CD8-positive, alpha-beta memory T cell (primary cell): ENCODE measurements around the gene PTCSC3. TPM values are rescaled to one million over a fixed set of nuclear protein-coding genes. Genes with fewer than 3 reads are reported as not detected.

Experiments
- CTCF ChIA-PET: fragments of 350-600 bp; sonication (Branson Sonifier 250); formaldehyde crosslinking; loops from one replicate; lab custom pipeline; 2021; ENCODE audit warnings: antibody characterized with exemption; lab: Charles Lee
- POLR2A ChIA-PET: fragments of 350-600 bp; sonication (Branson Sonifier 250); formaldehyde crosslinking; loops from one replicate; lab custom pipeline; 2021; ENCODE audit warnings: antibody characterized with exemption; lab: Charles Lee
- DNase-seq, 5 donors: peaks; one replicate each; pipeline versions ENCODE4 v3.0.0 to v3.0.0-alpha.2; 2020 to 2022; ENCODE audit warnings: mixed read lengths in 1 of 5
- H3K27ac ChIP-seq: one replicate; pipeline ENCODE4 v1.7.0; 2013; ENCODE audit warnings: low read depth, mild to moderate bottlenecking, low read length, moderate library complexity
- H3K27me3 ChIP-seq: 2 replicates; pipeline ENCODE4 v1.7.0; 2013; ENCODE audit warnings: low read length, mild to moderate bottlenecking; ENCODE audit not compliant: insufficient read depth, poor library complexity, severe bottlenecking
- H3K36me3 ChIP-seq: 2 replicates; pipeline ENCODE4 v1.7.0; 2013; ENCODE audit warnings: mild to moderate bottlenecking, low read length, moderate library complexity; ENCODE audit not compliant: insufficient read depth
- H3K4me1 ChIP-seq: 2 replicates; pipeline ENCODE4 v1.7.0; 2013; ENCODE audit warnings: mild to moderate bottlenecking, low read length, moderate library complexity; ENCODE audit not compliant: insufficient read depth
- H3K4me3 ChIP-seq: 2 replicates; pipeline ENCODE4 v1.7.0; 2013; ENCODE audit warnings: mild to moderate bottlenecking, low read length
- H3K9me3 ChIP-seq: 2 replicates; pipeline ENCODE4 v1.7.0; 2013; ENCODE audit warnings: mild to moderate bottlenecking, low read length
- H3K27ac Mint-ChIP-seq, 8 donors: one replicate each; pipeline ENCODE4 v1.8.0; 2020 to 2021; ENCODE audit warnings: mixed read lengths in 8 of 8, mild to moderate bottlenecking in 6 of 8, inconsistent platforms in 3 of 8, moderate library complexity in 3 of 8
- H3K27me3 Mint-ChIP-seq, 2 donors: one replicate each; pipeline ENCODE4 v1.8.0; 2020 to 2021; ENCODE audit warnings: mixed read lengths in 2 of 2, mild to moderate bottlenecking in 1 of 2, moderate library complexity in 1 of 2
- H3K36me3 Mint-ChIP-seq, 3 donors: one replicate each; pipeline ENCODE4 v1.8.0; 2020 to 2021; ENCODE audit warnings: mixed read lengths in 3 of 3, inconsistent platforms in 1 of 3, mild to moderate bottlenecking in 1 of 3
- H3K4me1 Mint-ChIP-seq, 3 donors: one replicate each; pipeline ENCODE4 v1.8.0; 2020 to 2021; ENCODE audit warnings: mixed read lengths in 3 of 3, inconsistent platforms in 1 of 3, mild to moderate bottlenecking in 1 of 3
- H3K4me3 Mint-ChIP-seq, 7 donors: one replicate each; pipeline ENCODE4 v1.8.0; 2020 to 2021; ENCODE audit warnings: mixed read lengths in 7 of 7, mild to moderate bottlenecking in 6 of 7, moderate library complexity in 4 of 7, inconsistent platforms in 2 of 7
- H3K9me3 Mint-ChIP-seq, 5 donors: one replicate each; pipeline ENCODE4 v1.8.0; 2020 to 2022; ENCODE audit warnings: mixed read lengths in 5 of 5, mild to moderate bottlenecking in 3 of 5, moderate library complexity in 2 of 5, inconsistent platforms in 1 of 5
- polyA plus RNA-seq: library from polyadenylated mRNA; unstranded; fragments of 300-500 nt; fragmentation: Illumina TruSeq; gene quantifications from one replicate; pipeline ENCODE4 v1.2.3, GENCODE V29; 2021
- total RNA-seq, 2 experiments: library from RNA; stranded (reverse); gene quantifications; one replicate each; pipeline ENCODE4 v1.2.3, GENCODE V29; 2021

The PTCSC3 gene
- total and polyA plus RNA-seq, 3 experiments from 2014 or later = not detected

GRCh38 chr14:36171607-36172006 is 4.9 kb downstream of the PTCSC3 start:
- no peaks in the 10 kb centered on the region for H3K27me3 ChIP-seq

DNA sequence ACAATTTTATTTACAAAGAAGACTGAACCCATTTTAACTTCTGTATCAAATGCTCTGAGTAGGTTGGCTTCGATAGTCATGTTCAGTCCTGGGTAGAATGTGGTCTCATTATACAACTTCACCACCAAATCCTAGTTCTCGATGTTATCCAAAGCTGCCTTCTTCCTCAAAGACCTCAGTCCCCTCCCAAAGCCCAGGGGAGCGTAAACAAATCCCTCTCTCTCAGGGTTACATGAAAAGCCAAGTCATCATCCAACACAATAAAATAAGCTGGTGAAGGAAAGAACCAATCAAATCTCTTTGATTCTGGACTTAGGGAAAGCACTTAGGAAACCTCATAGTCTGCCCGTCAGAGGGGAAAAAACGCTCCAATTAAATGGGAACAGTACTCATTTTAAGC is 9.1 kb downstream of the PTCSC3 start:
- no peak overlapping the region for H3K27ac Mint-ChIP-seq
- no peaks in the 10 kb centered on the region for H3K9me3 Mint-ChIP-seq
- no peak overlapping the region for H3K27ac ChIP-seq
- no peaks in the 10 kb centered on the region for H3K4me1 Mint-ChIP-seq
- no peaks in the 10 kb centered on the region for H3K36me3 Mint-ChIP-seq
- no peak overlapping the region for H3K4me3 ChIP-seq
- H3K36me3 ChIP-seq = no peaks in the 10 kb centered on the region
- no peaks in the 10 kb centered on the region for H3K9me3 ChIP-seq
- no peaks in the 10 kb centered on the region for H3K27me3 ChIP-seq
- no peak overlapping the region for H3K4me3 Mint-ChIP-seq
- POLR2A ChIA-PET = no interaction called here
- CTCF ChIA-PET = no interaction called here
- DNase-seq = no peak
- H3K27me3 Mint-ChIP-seq = peaks cover 0 to 3% of the 10 kb centered on the region in 2 donors
- H3K4me1 ChIP-seq = no peaks in the 10 kb centered on the region

More at GRCh38 chr14:36171607-36172006, 4.9 kb downstream of the PTCSC3 start:
- CTCF ChIA-PET = no interaction called here
- H3K36me3 ChIP-seq = no peaks in the 10 kb centered on the region
- Mint-ChIP-seq H3K27me3 (peaks cover 1 to 3% of the 10 kb centered on the region in 2 donors), H3K4me1 (no peaks in the 10 kb centered on the region), H3K4me3 (no peak overlapping the region), H3K9me3 (no peaks in the 10 kb centered on the region), H3K27ac (no peak overlapping the region), H3K36me3 (no peaks in the 10 kb centered on the region)
- POLR2A ChIA-PET = no interaction called here
- H3K4me1 ChIP-seq = no peaks in the 10 kb centered on the region
- no peak overlapping the region for H3K4me3 ChIP-seq
- H3K27ac ChIP-seq = no peak overlapping the region
- no peak for DNase-seq
- no peaks in the 10 kb centered on the region for H3K9me3 ChIP-seq

DNA sequence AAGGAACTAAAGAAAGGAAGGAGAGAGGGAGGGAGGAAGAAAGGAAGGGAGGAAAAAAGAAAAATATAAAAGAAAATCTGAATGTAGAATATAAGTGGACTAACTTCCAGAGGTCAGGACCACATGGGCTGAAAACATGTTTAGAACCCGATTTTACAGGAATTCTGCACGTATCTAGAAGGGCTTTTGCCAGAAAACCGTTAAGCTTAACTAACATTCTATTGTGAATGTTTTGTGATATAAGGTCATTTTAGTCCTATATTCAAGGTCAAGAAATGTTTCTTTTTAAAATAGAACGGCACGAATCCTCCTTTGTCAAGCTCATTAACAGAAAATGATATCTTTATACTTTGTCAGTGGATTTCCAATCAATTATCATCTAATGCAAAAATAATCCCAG is 13.1 kb downstream of the PTCSC3 start:
- peaks cover 3 to 10% of the 10 kb centered on the region in 2 donors for H3K27me3 Mint-ChIP-seq
- H3K36me3 Mint-ChIP-seq = no peaks in the 10 kb centered on the region
- ChIA-PET POLR2A (no interaction called here), CTCF (no interaction called here)
- no peak overlapping the region for H3K4me3 ChIP-seq
- H3K9me3 ChIP-seq = no peaks in the 10 kb centered on the region
- H3K4me1 ChIP-seq = no peaks in the 10 kb centered on the region
- no peaks in the 10 kb centered on the region for H3K36me3 ChIP-seq
- no peak overlapping the region for H3K4me3 Mint-ChIP-seq
- no peak overlapping the region for H3K27ac Mint-ChIP-seq
- H3K27ac ChIP-seq = no peak overlapping the region
- peaks cover 0 to 4% (median 0%) of the 10 kb centered on the region in 5 donors for H3K9me3 Mint-ChIP-seq
- no peak for DNase-seq
- no peaks in the 10 kb centered on the region for H3K4me1 Mint-ChIP-seq
- no peaks in the 10 kb centered on the region for H3K27me3 ChIP-seq

DNA sequence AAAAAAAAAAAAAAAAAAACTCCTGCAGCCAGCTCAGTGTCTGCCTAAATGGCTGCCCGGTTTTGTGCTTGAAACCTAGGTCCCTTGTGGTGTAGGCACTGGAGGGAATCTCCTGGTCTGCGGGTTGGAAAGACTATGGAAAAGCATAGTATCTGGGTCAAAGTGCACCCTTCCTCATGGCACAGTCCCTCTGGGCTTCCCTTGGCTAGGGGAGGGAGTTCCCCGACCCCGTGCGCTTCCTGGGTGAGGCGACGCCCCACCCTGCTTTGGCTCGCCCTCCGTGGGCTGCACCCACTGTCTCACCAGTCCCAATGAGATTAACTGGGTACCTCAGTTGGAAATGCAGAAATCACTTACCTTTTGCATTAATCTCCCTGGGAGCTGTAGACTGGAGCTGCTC is 14.3 kb downstream of the PTCSC3 start:
- Mint-ChIP-seq H3K27ac (no peak overlapping the region), H3K4me1 (no peaks in the 10 kb centered on the region), H3K9me3 (peaks cover 0 to 4% (median 0%) of the 10 kb centered on the region in 5 donors), H3K36me3 (no peaks in the 10 kb centered on the region), H3K27me3 (peaks cover 3 to 10% of the 10 kb centered on the region in 2 donors), H3K4me3 (no peak overlapping the region)
- ChIA-PET POLR2A (no interaction called here), CTCF (no interaction called here)
- Histone ChIP-seq H3K36me3 (no peaks in the 10 kb centered on the region), H3K4me3 (no peak overlapping the region), H3K9me3 (no peaks in the 10 kb centered on the region), H3K27ac (no peak overlapping the region), H3K4me1 (no peaks in the 10 kb centered on the region), H3K27me3 (no peaks in the 10 kb centered on the region)
- no peak for DNase-seq

DNA sequence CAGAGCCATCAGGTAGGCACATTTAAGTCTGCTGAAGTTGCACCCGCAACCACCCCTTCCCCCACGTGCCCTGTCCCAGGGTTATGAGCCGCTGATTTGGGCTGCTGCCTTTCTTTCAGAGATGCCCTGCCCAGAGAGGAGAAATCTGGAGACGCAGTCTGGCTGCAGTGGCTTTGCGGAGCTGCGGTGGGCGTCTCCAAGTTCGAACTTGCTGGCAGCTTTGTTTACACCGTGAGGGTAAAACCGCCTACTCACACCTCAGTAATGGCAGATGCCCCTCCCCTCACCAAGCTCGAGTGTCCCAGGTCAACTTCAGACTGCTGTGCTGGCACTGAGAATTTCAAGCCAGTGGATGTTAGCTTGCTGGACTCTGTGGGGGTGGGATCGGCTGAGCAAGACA is 14.7 kb downstream of the PTCSC3 start:
- Histone ChIP-seq H3K36me3 (no peaks in the 10 kb centered on the region), H3K27me3 (no peaks in the 10 kb centered on the region), H3K9me3 (no peaks in the 10 kb centered on the region), H3K4me1 (no peaks in the 10 kb centered on the region), H3K27ac (no peak overlapping the region), H3K4me3 (no peak overlapping the region)
- H3K4me1 Mint-ChIP-seq = no peaks in the 10 kb centered on the region
- H3K36me3 Mint-ChIP-seq = no peaks in the 10 kb centered on the region
- no peak overlapping the region for H3K4me3 Mint-ChIP-seq
- ChIA-PET POLR2A (no interaction called here), CTCF (no interaction called here)
- DNase-seq = no peak
- peaks cover 0 to 4% (median 0%) of the 10 kb centered on the region in 5 donors for H3K9me3 Mint-ChIP-seq
- peaks cover 3 to 10% of the 10 kb centered on the region in 2 donors for H3K27me3 Mint-ChIP-seq
- H3K27ac Mint-ChIP-seq = no peak overlapping the region

DNA sequence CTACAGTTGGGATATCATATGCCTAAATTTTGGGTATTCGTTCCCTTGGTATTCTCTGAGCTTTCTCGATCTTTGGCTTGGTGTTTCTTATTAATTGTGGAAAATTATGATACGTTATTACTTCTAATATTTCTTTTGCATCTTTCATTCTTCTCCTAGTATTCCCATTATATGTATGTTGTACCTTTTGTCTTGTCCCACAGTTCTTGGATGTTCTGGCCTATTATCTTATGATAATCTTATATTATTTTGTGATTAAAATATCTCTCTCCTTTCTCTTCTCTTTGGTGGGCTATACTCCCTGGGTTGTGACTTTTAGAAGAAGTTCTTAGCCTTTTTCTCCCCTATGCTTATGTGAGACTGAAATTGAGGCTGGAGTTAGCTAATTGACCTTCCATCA is 25.2 kb downstream of the PTCSC3 start:
- Histone ChIP-seq H3K9me3 (no peaks in the 10 kb centered on the region), H3K27ac (no peak overlapping the region), H3K4me3 (no peak overlapping the region), H3K27me3 (no peaks in the 10 kb centered on the region), H3K4me1 (no peaks in the 10 kb centered on the region), H3K36me3 (no peaks in the 10 kb centered on the region)
- no peaks in the 10 kb centered on the region for H3K36me3 Mint-ChIP-seq
- H3K4me3 Mint-ChIP-seq = no peak overlapping the region
- peaks cover 0 to 4% of the 10 kb centered on the region in 2 donors for H3K27me3 Mint-ChIP-seq
- DNase-seq = no peak
- ChIA-PET CTCF (no interaction called here), POLR2A (no interaction called here)
- H3K27ac Mint-ChIP-seq = no peak overlapping the region
- H3K4me1 Mint-ChIP-seq = no peaks in the 10 kb centered on the region
- peaks cover 2 to 18% (median 6%) of the 10 kb centered on the region in 5 donors for H3K9me3 Mint-ChIP-seq

DNA sequence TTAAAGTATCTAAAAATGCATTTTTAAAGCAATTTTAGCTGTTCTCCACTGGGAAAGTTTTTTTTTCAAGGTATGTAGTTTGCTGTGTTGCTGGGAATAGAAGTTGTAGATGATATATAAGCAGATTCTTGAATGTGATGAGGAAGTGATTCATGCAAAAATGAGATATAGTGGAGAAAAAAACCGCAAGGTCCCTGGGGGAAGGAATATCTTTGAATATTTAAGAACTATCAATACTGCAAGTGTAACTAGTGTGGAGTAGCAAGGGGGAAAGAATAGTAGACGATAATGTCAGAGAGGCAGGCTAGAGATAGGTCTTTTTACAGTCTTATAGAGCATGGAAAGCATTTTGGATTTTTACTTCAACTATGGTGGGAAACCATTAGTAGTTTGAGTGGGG is 42.5 kb downstream of the PTCSC3 start:
- H3K27me3 Mint-ChIP-seq = peaks cover 2 to 4% of the 10 kb centered on the region in 2 donors
- POLR2A ChIA-PET = no interaction called here
- Histone ChIP-seq H3K27ac (no peak overlapping the region), H3K4me1 (no peaks in the 10 kb centered on the region), H3K9me3 (no peaks in the 10 kb centered on the region), H3K4me3 (no peak overlapping the region), H3K27me3 (no peaks in the 10 kb centered on the region), H3K36me3 (no peaks in the 10 kb centered on the region)
- H3K4me1 Mint-ChIP-seq = no peaks in the 10 kb centered on the region
- CTCF ChIA-PET = no interaction called here
- H3K9me3 Mint-ChIP-seq = peaks cover 0 to 3% (median 2%) of the 10 kb centered on the region in 5 donors
- DNase-seq = no peak
- no peak overlapping the region for H3K27ac Mint-ChIP-seq
- H3K36me3 Mint-ChIP-seq = no peaks in the 10 kb centered on the region
- H3K4me3 Mint-ChIP-seq = no peak overlapping the region

DNA sequence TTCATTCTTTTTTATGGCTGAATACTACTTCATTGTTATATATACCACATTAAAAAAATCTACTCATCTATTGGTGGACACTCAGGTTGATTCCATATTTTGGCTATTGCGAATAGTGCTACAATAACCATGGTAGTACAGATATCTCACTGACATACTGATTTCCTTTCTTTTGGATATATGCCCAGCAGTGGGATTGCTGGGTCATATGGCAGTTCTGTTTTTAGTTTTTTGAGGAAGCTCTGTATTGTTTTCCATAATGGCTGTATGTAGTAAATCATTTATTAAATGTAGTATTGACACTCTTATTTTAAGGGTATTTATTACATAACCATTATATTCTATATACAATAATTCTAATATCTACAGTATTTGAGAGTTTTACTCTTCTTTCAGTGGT is 43.7 kb downstream of the PTCSC3 start:
- Mint-ChIP-seq H3K36me3 (no peaks in the 10 kb centered on the region), H3K27me3 (peaks cover 2 to 8% of the 10 kb centered on the region in 2 donors), H3K4me3 (no peak overlapping the region), H3K27ac (no peak overlapping the region), H3K4me1 (no peaks in the 10 kb centered on the region), H3K9me3 (peaks cover 0 to 3% (median 2%) of the 10 kb centered on the region in 5 donors)
- Histone ChIP-seq H3K9me3 (no peaks in the 10 kb centered on the region), H3K4me3 (no peak overlapping the region), H3K4me1 (no peaks in the 10 kb centered on the region), H3K27ac (no peak overlapping the region), H3K36me3 (no peaks in the 10 kb centered on the region), H3K27me3 (no peaks in the 10 kb centered on the region)
- CTCF ChIA-PET = no interaction called here
- DNase-seq = no peak
- POLR2A ChIA-PET = no interaction called here

GRCh38 chr14:36130186-36130585 is 46.3 kb downstream of the PTCSC3 start:
- Histone ChIP-seq H3K4me1 (no peaks in the 10 kb centered on the region), H3K4me3 (no peak overlapping the region), H3K36me3 (no peaks in the 10 kb centered on the region), H3K27me3 (no peaks in the 10 kb centered on the region), H3K9me3 (no peaks in the 10 kb centered on the region), H3K27ac (no peak overlapping the region)
- H3K27ac Mint-ChIP-seq = no peak overlapping the region
- peaks cover 0 to 3% (median 2%) of the 10 kb centered on the region in 5 donors for H3K9me3 Mint-ChIP-seq
- no peak for DNase-seq
- no peaks in the 10 kb centered on the region for H3K36me3 Mint-ChIP-seq
- no peak overlapping the region for H3K4me3 Mint-ChIP-seq
- ChIA-PET CTCF (no interaction called here), POLR2A (no interaction called here)
- peaks cover 5 to 14% of the 10 kb centered on the region in 2 donors for H3K27me3 Mint-ChIP-seq
- no peaks in the 10 kb centered on the region for H3K4me1 Mint-ChIP-seq
